ENCODE data around the gene ESR2.
"Not testable (repeated sequence)": the region's sequence is repeated elsewhere in the genome, so short reads cannot be mapped to it uniquely, and the experiment has no call there.

ESR2 gene

GRCh38 chr14:64075613-64076005 is 218.6 kb downstream of the ESR2 start:
- no peak for DNase-seq

DNA sequence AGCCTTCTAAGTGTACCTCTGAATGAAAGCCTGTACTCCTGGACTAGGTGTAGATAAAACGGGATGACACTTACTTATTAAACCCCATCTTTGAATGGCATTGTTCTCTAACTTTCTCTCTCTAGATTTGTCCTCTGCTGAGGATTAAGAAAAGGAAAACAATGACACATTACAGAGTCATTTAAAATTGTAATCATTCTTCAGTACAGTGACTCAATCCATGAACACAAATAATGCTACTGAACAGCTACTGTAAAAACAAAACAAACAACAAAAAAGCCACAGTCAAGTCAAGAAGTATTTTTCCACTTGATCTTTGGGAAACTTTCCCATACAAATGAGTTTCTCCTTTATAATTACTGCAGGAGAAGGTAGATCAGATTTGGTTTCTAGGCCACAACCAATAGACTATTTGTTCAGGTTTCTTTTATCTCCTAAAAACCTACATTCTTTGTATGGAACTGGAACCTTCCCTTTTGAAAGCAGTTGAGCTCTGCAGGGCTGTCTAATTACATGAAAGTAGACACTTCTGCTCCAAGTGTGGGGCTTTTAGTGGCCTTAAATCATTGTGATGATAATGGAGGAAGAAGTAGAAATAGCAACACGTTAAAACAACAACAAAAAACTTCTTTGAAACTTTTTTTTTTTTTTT is 219.1 kb downstream of the ESR2 start:
- no peak for DNase-seq

GRCh38 chr14:64069634-64070359 is 224.4 kb downstream of the ESR2 start:
- DNase-seq, result no peak

DNA sequence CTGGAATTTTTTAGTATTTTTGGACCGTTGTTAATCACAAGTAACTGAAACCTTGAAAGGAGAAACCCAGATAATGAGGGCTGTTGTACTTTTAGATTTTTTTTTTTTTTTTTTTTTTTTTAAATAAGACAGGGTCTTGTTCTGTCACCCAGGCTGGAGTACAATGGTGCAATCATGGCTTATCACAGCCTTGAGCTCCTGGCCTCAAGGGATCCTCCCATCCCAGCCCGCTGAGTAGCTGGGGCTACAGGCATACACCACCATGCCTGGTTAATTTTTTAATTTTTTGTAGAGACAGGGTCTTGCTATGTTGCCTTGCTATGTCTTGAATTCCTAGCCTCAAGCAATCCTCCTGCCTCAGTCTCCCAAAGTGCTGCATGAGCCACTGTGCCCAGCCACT is 229.7 kb downstream of the ESR2 start:
- no peak for DNase-seq

DNA sequence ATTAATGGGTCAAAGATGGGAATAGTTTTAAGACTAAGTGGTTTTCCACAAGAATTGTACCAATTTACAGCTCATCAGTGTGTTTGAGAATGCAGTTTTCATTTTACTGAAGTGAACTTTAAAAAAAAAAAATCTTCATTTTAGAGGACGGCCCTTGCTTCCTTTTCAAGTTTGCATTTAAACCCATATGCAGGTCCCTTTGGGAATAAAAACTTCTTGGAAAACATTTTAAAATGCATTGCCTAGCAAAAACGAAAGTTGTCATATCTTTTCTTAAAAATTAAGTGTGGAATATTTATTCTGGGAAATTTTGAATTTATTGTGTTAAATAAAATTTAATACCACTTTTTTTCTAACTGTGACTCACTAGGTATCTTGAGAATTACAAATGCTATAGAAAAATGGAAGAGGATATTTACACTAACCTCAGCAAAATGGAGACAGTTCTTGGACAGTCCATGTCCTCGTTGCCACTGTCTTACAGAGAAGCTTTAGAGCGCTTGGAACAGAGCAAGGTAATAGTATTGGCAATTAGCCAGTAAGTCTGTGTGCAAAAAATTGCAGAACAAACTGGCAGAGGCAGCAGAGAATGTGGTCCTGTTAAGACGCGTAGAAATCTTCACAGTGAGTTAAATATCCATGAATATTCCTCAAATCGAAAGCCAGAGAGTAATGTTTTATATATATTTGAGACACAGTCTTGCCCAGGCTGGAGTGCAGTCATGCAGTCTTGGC is 231.6 kb downstream of the ESR2 start:
- DNase-seq, result no peak

GRCh38 chr14:64061706-64062105 is 232.5 kb downstream of the ESR2 start:
- no peak for DNase-seq

- DNase-seq, result no peak
Observed at GRCh38 chr14:64061115-64061514, 233.1 kb downstream of the ESR2 start.

- DNase-seq, result no peak
Observed at GRCh38 chr14:64060648-64061096, 233.5 kb downstream of the ESR2 start.

DNA sequence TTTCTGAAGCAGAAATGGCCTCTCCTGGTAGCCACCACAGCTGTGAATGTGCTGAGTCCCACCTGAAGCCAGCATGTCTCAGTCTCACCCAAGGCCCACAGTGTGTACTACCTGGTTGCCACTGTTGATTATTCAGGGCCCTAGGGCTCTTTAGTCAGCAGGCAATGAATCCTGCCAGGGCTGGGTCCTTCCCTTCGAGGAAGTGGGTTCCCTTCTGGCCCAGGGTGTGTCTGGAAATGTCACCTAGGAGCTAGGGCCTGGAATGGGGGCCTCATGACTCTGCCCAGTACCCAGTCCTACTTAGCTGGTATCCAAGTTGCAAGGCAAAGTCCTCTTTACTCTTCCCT is 234.0 kb downstream of the ESR2 start:
- no peak for DNase-seq

GRCh38 chr14:64059454-64060198 is 234.5 kb downstream of the ESR2 start:
- no peak for DNase-seq

DNA sequence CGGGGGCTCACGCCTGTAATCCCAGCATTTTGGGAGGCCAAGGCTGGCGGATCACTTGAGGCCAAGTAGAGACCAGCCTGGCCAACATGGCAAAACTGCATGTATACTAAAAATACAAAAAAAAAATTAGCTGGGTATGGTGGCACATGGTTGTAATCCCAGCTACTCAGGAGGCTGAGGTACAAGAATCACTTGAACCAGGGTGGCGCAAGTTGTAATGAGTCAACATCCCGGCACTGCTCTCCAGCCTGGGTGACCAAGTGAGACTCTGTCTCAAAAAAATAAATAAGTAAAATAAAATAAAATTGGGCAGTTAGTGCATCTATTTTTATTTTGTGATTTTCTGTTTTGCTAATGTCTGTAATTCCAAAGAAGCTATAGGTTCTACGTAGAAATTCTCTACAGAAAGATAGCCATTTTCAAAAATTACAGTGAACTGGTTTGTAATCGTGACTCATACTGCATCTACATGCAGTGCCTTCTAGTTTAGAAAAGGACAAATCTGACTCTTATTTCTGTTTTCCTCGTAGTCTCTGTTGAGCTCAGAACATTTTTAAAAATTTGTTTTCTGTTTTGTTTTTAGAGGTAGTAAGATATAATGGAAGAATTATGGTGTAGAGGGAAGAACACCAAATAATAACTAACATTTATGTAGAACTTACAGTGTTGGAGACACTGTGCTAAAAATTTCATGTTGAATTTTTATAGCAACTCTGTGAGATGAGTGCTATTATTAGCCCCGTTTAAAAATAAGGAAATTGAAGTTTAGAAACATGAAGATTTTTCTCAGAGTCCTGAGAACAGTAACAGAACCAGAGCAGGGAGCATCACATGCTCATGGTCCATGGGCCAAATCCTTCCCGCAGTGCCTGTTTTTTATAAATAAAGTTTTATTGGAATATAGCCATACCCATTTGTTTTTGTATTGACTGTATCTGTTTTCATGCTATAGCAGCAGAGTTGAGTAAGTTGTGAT is 240.2 kb downstream of the ESR2 start:
- no peak for DNase-seq

GRCh38 chr14:64049616-64050381 is 244.4 kb downstream of the ESR2 start:
- no peak for DNase-seq

DNA sequence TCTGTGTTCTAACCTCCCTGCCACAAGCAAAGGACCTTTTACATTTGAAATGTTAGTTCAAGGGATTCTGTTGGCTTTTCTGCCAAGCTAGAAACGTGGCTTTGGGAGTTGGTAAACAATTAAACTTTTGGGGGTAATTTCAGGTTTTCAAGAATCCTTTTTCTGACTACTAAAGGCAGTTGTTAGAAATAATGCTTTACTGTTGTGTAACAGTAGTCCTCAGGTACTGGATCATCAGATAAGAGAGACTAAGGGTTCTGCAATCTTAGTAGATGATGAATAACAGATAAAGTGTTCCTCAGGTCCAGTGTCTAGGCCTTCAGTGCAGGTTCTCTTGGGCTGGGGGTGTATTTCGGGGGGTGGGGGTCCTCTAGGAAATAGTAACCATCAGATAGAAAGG is 249.1 kb downstream of the ESR2 start:
- DNase-seq, result no peak

- DNase-seq, result not testable (repeated sequence)
Observed at GRCh38 chr14:64043296-64043695, 250.9 kb downstream of the ESR2 start.

GRCh38 chr14:64040044-64040443 is 254.1 kb downstream of the ESR2 start:
- no peak for DNase-seq

- no peak for DNase-seq
Observed at GRCh38 chr14:64038841-64039542, 255.2 kb downstream of the ESR2 start.

DNA sequence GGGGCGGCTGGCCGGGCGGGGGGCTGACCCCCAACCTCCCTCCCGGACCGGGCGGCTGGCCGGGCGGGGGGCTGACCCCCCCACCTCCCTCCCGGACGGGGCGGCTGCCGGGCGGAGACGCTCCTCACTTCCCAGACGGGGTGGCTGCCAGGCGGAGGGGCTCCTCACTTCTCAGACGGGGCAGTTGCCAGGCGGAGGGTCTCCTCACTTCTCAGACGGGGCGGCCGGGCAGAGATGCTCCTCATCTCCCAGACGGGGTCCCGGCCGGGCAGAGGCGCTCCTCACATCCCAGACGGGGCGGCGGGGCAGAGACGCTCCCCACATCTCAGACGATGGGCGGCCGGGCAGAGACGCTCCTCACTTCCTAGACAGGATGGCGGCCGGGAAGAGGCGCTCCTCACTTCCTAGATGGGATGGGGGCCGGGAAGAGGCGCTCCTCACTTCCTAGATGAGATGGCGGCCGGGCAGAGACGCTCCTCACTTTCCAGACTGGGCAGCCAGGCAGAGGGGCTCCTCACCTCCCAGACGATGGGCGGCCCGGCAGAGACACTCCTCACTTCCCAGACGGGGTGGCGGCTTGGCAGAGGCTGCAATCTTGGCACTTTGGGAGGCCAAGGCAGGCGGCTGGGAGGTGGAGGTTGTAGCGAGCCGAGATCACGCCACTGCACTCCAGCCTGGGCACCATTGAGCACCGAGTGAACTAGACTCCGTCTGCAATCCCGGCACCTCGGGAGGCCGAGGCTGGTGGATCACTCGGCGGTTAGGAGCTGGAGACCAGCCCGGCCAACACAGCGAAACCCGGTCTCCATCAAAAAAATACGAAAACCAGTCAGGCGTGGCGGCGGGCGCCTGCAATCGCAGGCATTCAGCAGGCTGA is 256.1 kb downstream of the ESR2 start:
- DNase-seq, result not testable (repeated sequence)

GRCh38 chr14:64035143-64035542 is 259.0 kb downstream of the ESR2 start:
- no peak for DNase-seq

All from left hindlimb (tissue), 1 donor.